ENCODE measurements around the gene ZNF764.

ZNF764 gene

DNA sequence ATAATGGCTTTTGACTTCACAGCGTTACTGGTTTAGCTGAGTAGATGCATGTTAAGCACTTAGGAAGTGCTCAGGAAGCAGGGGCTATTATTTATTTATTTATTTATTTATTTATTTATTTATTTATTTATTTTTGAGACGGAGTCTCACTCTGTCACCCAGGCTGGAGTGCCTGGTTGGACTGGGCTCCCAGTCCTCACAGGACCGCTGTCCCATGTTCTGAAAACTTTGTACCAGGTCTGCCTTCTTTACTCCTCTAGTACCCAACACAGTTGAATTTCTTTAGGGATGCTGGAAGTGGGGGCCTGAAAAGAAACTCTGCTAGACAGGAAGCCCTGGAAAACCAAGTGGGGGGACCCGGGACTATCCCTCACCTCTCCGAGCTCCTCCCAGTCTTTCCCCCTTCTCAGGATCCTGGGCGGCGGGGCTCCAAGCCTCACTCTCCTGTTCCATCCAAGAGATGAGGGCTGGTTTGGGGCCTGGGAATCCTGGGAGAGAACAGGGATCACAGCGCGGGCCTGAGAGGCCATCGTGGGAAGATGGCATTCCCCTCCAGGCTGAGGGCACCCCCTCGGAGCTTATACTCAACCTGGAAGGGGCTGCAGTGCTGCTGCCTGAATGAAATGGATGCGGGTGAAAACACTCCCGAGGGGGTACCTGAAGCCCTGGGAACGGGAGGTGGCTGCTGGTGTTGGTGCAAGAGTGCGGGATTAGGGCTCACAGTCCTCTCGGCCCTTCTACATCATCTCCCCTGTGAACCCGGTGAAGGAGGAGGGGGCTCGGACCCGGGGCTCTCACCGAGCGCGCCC lies 12.7 kb upstream of the ZNF764 start:
- H3K9me3 ChIP-seq (ENCODE audit: insufficient read depth, low read depth, low read length): no peaks in the 10 kb centered on the region
- H3K9ac ChIP-seq (ENCODE audit: low read depth, low read length, poor library complexity, severe bottlenecking): peak overlapping the region; percentile 93
- H2AFZ ChIP-seq (ENCODE audit: low read length): peak overlapping the region; percentile 84; the same call in 1 of the 2 replicates
- no peaks in the 10 kb centered on the region for H3F3A ChIP-seq (ENCODE audit: low read depth)
- no peaks in the 10 kb centered on the region for H4K20me1 ChIP-seq (ENCODE audit: insufficient read depth, low read length, poor library complexity, severe bottlenecking)
- H3K4me3 ChIP-seq (ENCODE audit: low read length, poor library complexity, severe bottlenecking): peak overlapping the region; percentile 96
- no peaks in the 10 kb centered on the region for H3K27me3 ChIP-seq (ENCODE audit: insufficient read depth, low read length, poor library complexity, severe bottlenecking)
- H3K4me2 ChIP-seq (ENCODE audit: low read depth, low read length, poor library complexity, severe bottlenecking): peak overlapping the region; percentile 91
- H3K4me1 ChIP-seq (ENCODE audit: insufficient read depth, low read length, poor library complexity, severe bottlenecking): peaks cover 29% of the 10 kb centered on the region
- TF ChIP-seq, protein P1, sequence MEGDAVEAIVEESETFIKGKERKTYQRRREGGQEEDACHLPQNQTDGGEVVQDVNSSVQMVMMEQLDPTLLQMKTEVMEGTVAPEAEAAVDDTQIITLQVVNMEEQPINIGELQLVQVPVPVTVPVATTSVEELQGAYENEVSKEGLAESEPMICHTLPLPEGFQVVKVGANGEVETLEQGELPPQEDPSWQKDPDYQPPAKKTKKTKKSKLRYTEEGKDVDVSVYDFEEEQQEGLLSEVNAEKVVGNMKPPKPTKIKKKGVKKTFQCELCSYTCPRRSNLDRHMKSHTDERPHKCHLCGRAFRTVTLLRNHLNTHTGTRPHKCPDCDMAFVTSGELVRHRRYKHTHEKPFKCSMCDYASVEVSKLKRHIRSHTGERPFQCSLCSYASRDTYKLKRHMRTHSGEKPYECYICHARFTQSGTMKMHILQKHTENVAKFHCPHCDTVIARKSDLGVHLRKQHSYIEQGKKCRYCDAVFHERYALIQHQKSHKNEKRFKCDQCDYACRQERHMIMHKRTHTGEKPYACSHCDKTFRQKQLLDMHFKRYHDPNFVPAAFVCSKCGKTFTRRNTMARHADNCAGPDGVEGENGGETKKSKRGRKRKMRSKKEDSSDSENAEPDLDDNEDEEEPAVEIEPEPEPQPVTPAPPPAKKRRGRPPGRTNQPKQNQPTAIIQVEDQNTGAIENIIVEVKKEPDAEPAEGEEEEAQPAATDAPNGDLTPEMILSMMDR (conservative IDR thresholded peaks at IDR 0.05; ENCODE audit: low read length): no peak
- TF ChIP-seq EZH2phosphoT487 (IDR thresholded peaks at IDR 0.05; ENCODE audit: borderline replicate concordance): no peak
- no peaks in the 10 kb centered on the region for H3K36me3 ChIP-seq (ENCODE audit: insufficient read depth, low read length)
- H3K79me2 ChIP-seq (ENCODE audit: insufficient read depth, low read length): peaks cover 22% of the 10 kb centered on the region
- H3K9me2 ChIP-seq (replicated peaks; ENCODE audit: low read depth, low read length): no peaks in the 10 kb centered on the region

DNA sequence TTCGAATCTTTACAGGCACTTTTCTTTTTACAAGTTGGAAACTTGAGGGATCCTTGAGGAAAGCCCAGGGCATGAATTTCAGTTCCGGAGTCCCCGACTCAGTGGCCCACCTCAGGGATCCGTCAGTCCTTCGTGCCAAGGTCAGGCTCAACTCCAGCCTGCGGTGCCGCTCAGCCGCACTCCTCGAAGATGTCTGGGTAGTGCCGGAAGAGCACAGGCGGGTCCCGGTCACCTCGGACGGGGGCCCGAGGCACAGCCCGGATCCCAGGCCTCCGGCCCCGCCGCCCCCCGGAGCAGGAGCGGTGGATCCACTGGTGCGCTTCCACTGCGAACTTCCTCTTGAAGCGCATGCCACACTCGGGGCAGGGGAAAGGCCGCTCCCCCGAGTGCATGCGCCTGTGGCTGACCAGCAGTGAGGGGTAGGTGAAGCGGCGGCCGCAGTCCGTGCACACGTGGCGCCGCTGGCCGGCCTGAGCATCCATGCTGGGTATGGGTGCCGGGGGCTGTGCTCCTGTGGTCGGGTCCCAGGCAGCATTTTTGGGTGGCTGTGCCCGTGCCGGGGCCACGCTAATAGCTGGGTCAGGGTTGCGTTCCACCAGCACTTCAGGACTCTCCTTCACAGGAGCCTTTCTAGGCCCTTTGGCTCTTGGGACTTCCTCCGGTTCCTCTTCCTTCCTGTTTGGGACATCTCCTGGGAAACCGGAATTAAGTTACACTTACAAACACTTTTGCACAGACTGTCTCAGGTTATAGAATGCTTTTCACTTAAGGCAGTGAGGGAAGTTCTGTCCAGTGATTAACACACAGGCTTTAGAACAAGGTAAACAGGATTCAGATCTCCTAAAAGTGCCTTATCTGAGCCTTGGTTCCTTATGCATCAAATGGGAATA lies 11.8 kb upstream of the ZNF764 start:
- Histone ChIP-seq H3K36me3 (ENCODE audit: insufficient read depth, low read length) (no peaks in the 10 kb centered on the region), H3K27me3 (ENCODE audit: insufficient read depth, low read length, poor library complexity, severe bottlenecking) (no peaks in the 10 kb centered on the region), H3K4me2 (ENCODE audit: low read depth, low read length, poor library complexity, severe bottlenecking) (peak overlapping the region; percentile 91), H3K79me2 (ENCODE audit: insufficient read depth, low read length) (peaks cover 22% of the 10 kb centered on the region), H3F3A (ENCODE audit: low read depth) (no peaks in the 10 kb centered on the region), H3K9me3 (ENCODE audit: insufficient read depth, low read depth, low read length) (no peaks in the 10 kb centered on the region), H2AFZ (ENCODE audit: low read length) (no peak overlapping the region), H3K9me2 (replicated peaks; ENCODE audit: low read depth, low read length) (no peaks in the 10 kb centered on the region), H3K4me3 (ENCODE audit: low read length, poor library complexity, severe bottlenecking) (peak overlapping the region; percentile 96), H3K4me1 (ENCODE audit: insufficient read depth, low read length, poor library complexity, severe bottlenecking) (peaks cover 29% of the 10 kb centered on the region), H3K9ac (ENCODE audit: low read depth, low read length, poor library complexity, severe bottlenecking) (peak overlapping the region; percentile 93), H4K20me1 (ENCODE audit: insufficient read depth, low read length, poor library complexity, severe bottlenecking) (no peaks in the 10 kb centered on the region)
- TF ChIP-seq, protein P1 (conservative IDR thresholded peaks at IDR 0.05; ENCODE audit: low read length): no peak
- no peak for TF ChIP-seq EZH2phosphoT487 (IDR thresholded peaks at IDR 0.05; ENCODE audit: borderline replicate concordance)

DNA sequence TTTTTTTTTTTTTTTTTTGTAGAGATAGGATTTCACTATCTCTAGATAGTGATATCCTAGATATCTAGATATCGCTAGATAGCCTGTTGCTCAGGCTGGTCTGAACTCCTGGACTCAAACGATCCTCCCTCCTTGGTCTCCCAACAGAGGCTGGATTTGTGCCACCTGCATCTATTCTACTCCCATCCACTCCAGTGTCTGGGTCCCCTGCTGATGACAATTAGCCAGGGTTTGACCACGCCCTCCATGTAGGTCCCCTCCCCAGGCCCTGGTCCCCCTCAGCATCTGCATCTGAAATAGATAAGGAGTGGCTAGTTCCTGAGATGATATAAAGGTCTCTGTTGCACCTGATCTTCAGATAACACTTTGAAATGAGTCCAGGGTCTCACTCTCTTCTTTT lies 11.1 kb upstream of the ZNF764 start:
- Histone ChIP-seq H3K4me1 (ENCODE audit: insufficient read depth, low read length, poor library complexity, severe bottlenecking) (peaks cover 29% of the 10 kb centered on the region), H3K9me2 (replicated peaks; ENCODE audit: low read depth, low read length) (no peaks in the 10 kb centered on the region), H3F3A (ENCODE audit: low read depth) (no peaks in the 10 kb centered on the region), H3K4me2 (ENCODE audit: low read depth, low read length, poor library complexity, severe bottlenecking) (no peak overlapping the region), H3K9ac (ENCODE audit: low read depth, low read length, poor library complexity, severe bottlenecking) (no peak overlapping the region), H3K79me2 (ENCODE audit: insufficient read depth, low read length) (peaks cover 22% of the 10 kb centered on the region), H4K20me1 (ENCODE audit: insufficient read depth, low read length, poor library complexity, severe bottlenecking) (no peaks in the 10 kb centered on the region), H3K36me3 (ENCODE audit: insufficient read depth, low read length) (no peaks in the 10 kb centered on the region), H3K27me3 (ENCODE audit: insufficient read depth, low read length, poor library complexity, severe bottlenecking) (no peaks in the 10 kb centered on the region), H2AFZ (ENCODE audit: low read length) (no peak overlapping the region), H3K4me3 (ENCODE audit: low read length, poor library complexity, severe bottlenecking) (no peak overlapping the region), H3K9me3 (ENCODE audit: insufficient read depth, low read depth, low read length) (no peaks in the 10 kb centered on the region)
- TF ChIP-seq, protein P1 (conservative IDR thresholded peaks at IDR 0.05; ENCODE audit: low read length): no peak
- no peak for TF ChIP-seq EZH2phosphoT487 (IDR thresholded peaks at IDR 0.05; ENCODE audit: borderline replicate concordance)
